ENCODE data around the gene CRB3. TPM values are rescaled to one million over a fixed set of nuclear protein-coding genes. Genes with fewer than 3 reads are reported as not detected.

CRB3 gene
- total and polyA plus RNA-seq, 4 donors = 19.2 to 38.7 (median 28.9) TPM

DNA sequence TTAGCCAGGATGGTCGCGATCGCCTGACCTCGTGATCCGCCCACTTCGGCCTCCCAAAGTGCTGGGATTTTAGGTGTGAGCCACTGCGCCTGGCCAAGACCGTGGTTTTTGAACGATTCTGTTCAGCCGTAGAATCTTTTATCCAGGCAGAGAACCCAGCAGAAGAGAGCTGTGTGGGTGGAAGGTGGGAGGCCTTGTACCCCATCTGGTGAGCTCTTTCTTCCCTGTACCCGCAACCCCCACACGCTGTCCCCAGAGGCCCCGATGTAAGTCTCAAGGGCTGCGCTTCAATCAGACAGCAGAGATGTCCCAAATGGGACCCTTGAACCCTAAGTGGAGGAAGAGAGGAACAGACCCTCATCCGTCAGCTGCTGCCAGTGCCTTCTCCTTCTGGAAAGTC is 8.1 kb upstream of the CRB3 start:
- no peaks in the 10 kb centered on the region for H3K27me3 ChIP-seq (ENCODE audit: control insufficient read depth in 4 of 4, insufficient read depth in 4 of 4, low read length in 3 of 4)
- TF ChIP-seq, protein P1, sequence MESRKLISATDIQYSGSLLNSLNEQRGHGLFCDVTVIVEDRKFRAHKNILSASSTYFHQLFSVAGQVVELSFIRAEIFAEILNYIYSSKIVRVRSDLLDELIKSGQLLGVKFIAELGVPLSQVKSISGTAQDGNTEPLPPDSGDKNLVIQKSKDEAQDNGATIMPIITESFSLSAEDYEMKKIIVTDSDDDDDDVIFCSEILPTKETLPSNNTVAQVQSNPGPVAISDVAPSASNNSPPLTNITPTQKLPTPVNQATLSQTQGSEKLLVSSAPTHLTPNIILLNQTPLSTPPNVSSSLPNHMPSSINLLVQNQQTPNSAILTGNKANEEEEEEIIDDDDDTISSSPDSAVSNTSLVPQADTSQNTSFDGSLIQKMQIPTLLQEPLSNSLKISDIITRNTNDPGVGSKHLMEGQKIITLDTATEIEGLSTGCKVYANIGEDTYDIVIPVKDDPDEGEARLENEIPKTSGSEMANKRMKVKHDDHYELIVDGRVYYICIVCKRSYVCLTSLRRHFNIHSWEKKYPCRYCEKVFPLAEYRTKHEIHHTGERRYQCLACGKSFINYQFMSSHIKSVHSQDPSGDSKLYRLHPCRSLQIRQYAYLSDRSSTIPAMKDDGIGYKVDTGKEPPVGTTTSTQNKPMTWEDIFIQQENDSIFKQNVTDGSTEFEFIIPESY (IDR thresholded peaks at IDR 0.05) = no peak
- TF ChIP-seq, protein P2, sequence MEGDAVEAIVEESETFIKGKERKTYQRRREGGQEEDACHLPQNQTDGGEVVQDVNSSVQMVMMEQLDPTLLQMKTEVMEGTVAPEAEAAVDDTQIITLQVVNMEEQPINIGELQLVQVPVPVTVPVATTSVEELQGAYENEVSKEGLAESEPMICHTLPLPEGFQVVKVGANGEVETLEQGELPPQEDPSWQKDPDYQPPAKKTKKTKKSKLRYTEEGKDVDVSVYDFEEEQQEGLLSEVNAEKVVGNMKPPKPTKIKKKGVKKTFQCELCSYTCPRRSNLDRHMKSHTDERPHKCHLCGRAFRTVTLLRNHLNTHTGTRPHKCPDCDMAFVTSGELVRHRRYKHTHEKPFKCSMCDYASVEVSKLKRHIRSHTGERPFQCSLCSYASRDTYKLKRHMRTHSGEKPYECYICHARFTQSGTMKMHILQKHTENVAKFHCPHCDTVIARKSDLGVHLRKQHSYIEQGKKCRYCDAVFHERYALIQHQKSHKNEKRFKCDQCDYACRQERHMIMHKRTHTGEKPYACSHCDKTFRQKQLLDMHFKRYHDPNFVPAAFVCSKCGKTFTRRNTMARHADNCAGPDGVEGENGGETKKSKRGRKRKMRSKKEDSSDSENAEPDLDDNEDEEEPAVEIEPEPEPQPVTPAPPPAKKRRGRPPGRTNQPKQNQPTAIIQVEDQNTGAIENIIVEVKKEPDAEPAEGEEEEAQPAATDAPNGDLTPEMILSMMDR (IDR thresholded peaks at IDR 0.05; ENCODE audit: low read depth, low read length, missing input control) = no peak
- TF ChIP-seq GABPA (IDR thresholded peaks at IDR 0.05 in 1 of 2, conservative IDR thresholded peaks at IDR 0.05 in 1 of 2) (no peak), SP1 (IDR thresholded peaks at IDR 0.05) (no peak), FOXA1 (IDR thresholded peaks at IDR 0.05) (no peak), EGR1 (IDR thresholded peaks at IDR 0.05; ENCODE audit: low read depth in 2 of 2) (no peak), YY1 (IDR thresholded peaks at IDR 0.05) (no peak), JUND (IDR thresholded peaks at IDR 0.05) (no peak), NR2F2 (IDR thresholded peaks at IDR 0.05) (no peak), RAD21 (IDR thresholded peaks at IDR 0.05) (no peak), HNF4A (conservative IDR thresholded peaks at IDR 0.05) (no peak), FOXA2 (IDR thresholded peaks at IDR 0.05) (no peak), HNF4G (IDR thresholded peaks at IDR 0.05) (no peak), RXRA (IDR thresholded peaks at IDR 0.05) (no peak), TAF1 (conservative IDR thresholded peaks at IDR 0.05) (no peak)
- TF ChIP-seq, protein P3, sequence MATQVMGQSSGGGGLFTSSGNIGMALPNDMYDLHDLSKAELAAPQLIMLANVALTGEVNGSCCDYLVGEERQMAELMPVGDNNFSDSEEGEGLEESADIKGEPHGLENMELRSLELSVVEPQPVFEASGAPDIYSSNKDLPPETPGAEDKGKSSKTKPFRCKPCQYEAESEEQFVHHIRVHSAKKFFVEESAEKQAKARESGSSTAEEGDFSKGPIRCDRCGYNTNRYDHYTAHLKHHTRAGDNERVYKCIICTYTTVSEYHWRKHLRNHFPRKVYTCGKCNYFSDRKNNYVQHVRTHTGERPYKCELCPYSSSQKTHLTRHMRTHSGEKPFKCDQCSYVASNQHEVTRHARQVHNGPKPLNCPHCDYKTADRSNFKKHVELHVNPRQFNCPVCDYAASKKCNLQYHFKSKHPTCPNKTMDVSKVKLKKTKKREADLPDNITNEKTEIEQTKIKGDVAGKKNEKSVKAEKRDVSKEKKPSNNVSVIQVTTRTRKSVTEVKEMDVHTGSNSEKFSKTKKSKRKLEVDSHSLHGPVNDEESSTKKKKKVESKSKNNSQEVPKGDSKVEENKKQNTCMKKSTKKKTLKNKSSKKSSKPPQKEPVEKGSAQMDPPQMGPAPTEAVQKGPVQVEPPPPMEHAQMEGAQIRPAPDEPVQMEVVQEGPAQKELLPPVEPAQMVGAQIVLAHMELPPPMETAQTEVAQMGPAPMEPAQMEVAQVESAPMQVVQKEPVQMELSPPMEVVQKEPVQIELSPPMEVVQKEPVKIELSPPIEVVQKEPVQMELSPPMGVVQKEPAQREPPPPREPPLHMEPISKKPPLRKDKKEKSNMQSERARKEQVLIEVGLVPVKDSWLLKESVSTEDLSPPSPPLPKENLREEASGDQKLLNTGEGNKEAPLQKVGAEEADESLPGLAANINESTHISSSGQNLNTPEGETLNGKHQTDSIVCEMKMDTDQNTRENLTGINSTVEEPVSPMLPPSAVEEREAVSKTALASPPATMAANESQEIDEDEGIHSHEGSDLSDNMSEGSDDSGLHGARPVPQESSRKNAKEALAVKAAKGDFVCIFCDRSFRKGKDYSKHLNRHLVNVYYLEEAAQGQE (IDR thresholded peaks at IDR 0.05) = no peak
- TF ChIP-seq, protein P4, sequence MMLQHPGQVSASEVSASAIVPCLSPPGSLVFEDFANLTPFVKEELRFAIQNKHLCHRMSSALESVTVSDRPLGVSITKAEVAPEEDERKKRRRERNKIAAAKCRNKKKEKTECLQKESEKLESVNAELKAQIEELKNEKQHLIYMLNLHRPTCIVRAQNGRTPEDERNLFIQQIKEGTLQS (IDR thresholded peaks at IDR 0.05) = no peak
- TF ChIP-seq, protein P5, sequence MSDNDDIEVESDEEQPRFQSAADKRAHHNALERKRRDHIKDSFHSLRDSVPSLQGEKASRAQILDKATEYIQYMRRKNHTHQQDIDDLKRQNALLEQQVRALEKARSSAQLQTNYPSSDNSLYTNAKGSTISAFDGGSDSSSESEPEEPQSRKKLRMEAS (IDR thresholded peaks at IDR 0.05) = no peak
- no peak overlapping the region for H3K4me3 ChIP-seq (ENCODE audit: low read depth in 1 of 3, low read length in 3 of 3)
- no peak overlapping the region for H3K9ac ChIP-seq (ENCODE audit: low read depth in 1 of 2, low read length in 2 of 2)
- peaks cover 7 to 19% (median 15%) of the 10 kb centered on the region in 4 donors for H3K4me1 ChIP-seq (ENCODE audit: control insufficient read depth in 4 of 4, insufficient read depth in 4 of 4, low read length in 3 of 4)
- DNase-seq (ENCODE audit: low spot score) = no peak
- peaks cover 2 to 35% (median 26%) of the 10 kb centered on the region in 4 donors for H3K36me3 ChIP-seq (ENCODE audit: control insufficient read depth in 4 of 4, insufficient read depth in 3 of 4, low read depth in 1 of 4, low read length in 3 of 4)
- no peak overlapping the region for H3K27ac ChIP-seq (ENCODE audit: low read depth in 1 of 2, low read length in 2 of 2)
- WGBS = 96% methylated on average over 15 of the region's 15 CpGs
- peaks cover 3 to 10% (median 5%) of the 10 kb centered on the region in 4 donors for H3K9me3 ChIP-seq (ENCODE audit: control insufficient read depth in 4 of 4, low read length in 3 of 4)

Measured in liver (tissue), 9 donors.